ENCODE measurements around the gene CPTP. TPM values are rescaled to one million over a fixed set of nuclear protein-coding genes. Genes with fewer than 3 reads are reported as not detected.

The CPTP gene
- total RNA-seq, 3 donors from 2014 or later (not counting 1 experiment from before 2014, with no cell fraction given): 8.0 to 14.6 (median 12.3) TPM

- H3K4me3 ChIP-seq (ENCODE audit: low read length): no peak overlapping the region
- no peak for TF ChIP-seq CTCF (IDR thresholded peaks at IDR 0.05)
- H3K27ac ChIP-seq (ENCODE audit: low read length): no peak overlapping the region
- H3K9me3 Mint-ChIP-seq: no peaks in the 10 kb centered on the region
- ATAC-seq (no peak), DNase-seq (no peak)
- 78% methylated on average over 31 of the region's 35 CpGs for WGBS (ENCODE audit: insufficient coverage)
- H3K4me1 Mint-ChIP-seq: peaks cover 0 to 11% of the 10 kb centered on the region in 2 donors
- H3K27me3 ChIP-seq (ENCODE audit: control insufficient read depth, insufficient read depth, low read length): peaks cover 23% of the 10 kb centered on the region
- peaks cover 12 to 17% of the 10 kb centered on the region in 2 donors for H3K27me3 Mint-ChIP-seq (ENCODE audit: low read depth in 2 of 2)
- H3K4me3 Mint-ChIP-seq: no peak overlapping the region
- no peaks in the 10 kb centered on the region for H3K36me3 Mint-ChIP-seq
- intact Hi-C loops (cut with micrococcal nuclease): no loop called here
- H3K36me3 ChIP-seq (ENCODE audit: control insufficient read depth, insufficient read depth, low read length): no peaks in the 10 kb centered on the region
- no peak overlapping the region for H3K27ac Mint-ChIP-seq
- H3K9me3 ChIP-seq (ENCODE audit: control insufficient read depth, insufficient read depth, low read length): no peaks in the 10 kb centered on the region
- peaks cover 13% of the 10 kb centered on the region for H3K4me1 ChIP-seq (ENCODE audit: control insufficient read depth, insufficient read depth, low read length)
Measured at GRCh38 chr1:1361233-1361981, 36.8 kb downstream of the CPTP start.

GRCh38 chr1:1361982-1362423, 37.4 kb downstream of the CPTP start:
- H3K4me3 ChIP-seq (ENCODE audit: low read length): no peak overlapping the region
- no peak for TF ChIP-seq CTCF (IDR thresholded peaks at IDR 0.05)
- ATAC-seq (no peak), DNase-seq (no peak)
- WGBS (ENCODE audit: insufficient coverage): 29% methylated on average over 13 of the region's 13 CpGs
- Mint-ChIP-seq H3K36me3 (no peaks in the 10 kb centered on the region), H3K9me3 (no peaks in the 10 kb centered on the region), H3K4me3 (no peak overlapping the region), H3K27ac (no peak overlapping the region), H3K4me1 (peaks cover 0 to 11% of the 10 kb centered on the region in 2 donors), H3K27me3 (ENCODE audit: low read depth in 2 of 2) (peaks cover 12 to 17% of the 10 kb centered on the region in 2 donors)
- H3K27ac ChIP-seq (ENCODE audit: low read length): no peak overlapping the region
- intact Hi-C loops (cut with micrococcal nuclease): no loop called here
- H3K9me3 ChIP-seq (ENCODE audit: control insufficient read depth, insufficient read depth, low read length): no peaks in the 10 kb centered on the region
- H3K36me3 ChIP-seq (ENCODE audit: control insufficient read depth, insufficient read depth, low read length): no peaks in the 10 kb centered on the region
- peaks cover 13% of the 10 kb centered on the region for H3K4me1 ChIP-seq (ENCODE audit: control insufficient read depth, insufficient read depth, low read length)
- H3K27me3 ChIP-seq (ENCODE audit: control insufficient read depth, insufficient read depth, low read length): peaks cover 21% of the 10 kb centered on the region

- Histone ChIP-seq H3K4me3 (ENCODE audit: low read length) (no peak overlapping the region), H3K4me1 (ENCODE audit: control insufficient read depth, insufficient read depth, low read length) (no peaks in the 10 kb centered on the region), H3K9me3 (ENCODE audit: control insufficient read depth, insufficient read depth, low read length) (no peaks in the 10 kb centered on the region), H3K27ac (ENCODE audit: low read length) (no peak overlapping the region), H3K36me3 (ENCODE audit: control insufficient read depth, insufficient read depth, low read length) (no peaks in the 10 kb centered on the region), H3K27me3 (ENCODE audit: control insufficient read depth, insufficient read depth, low read length) (peaks cover 3% of the 10 kb centered on the region)
- H3K27ac Mint-ChIP-seq: no peak overlapping the region
- H3K4me3 Mint-ChIP-seq: no peak overlapping the region
- peaks cover 0 to 1% of the 10 kb centered on the region in 2 donors for H3K4me1 Mint-ChIP-seq
- TF ChIP-seq CTCF (IDR thresholded peaks at IDR 0.05): no peak
- no peak for DNase-seq
- H3K27me3 Mint-ChIP-seq (ENCODE audit: low read depth in 2 of 2): peaks cover 6 to 8% of the 10 kb centered on the region in 2 donors
- no peak for ATAC-seq
- 85% methylated on average over 14 of the region's 14 CpGs for WGBS (ENCODE audit: insufficient coverage)
- H3K9me3 Mint-ChIP-seq: no peaks in the 10 kb centered on the region
- intact Hi-C loops (cut with micrococcal nuclease): no loop called here
- no peaks in the 10 kb centered on the region for H3K36me3 Mint-ChIP-seq
Measured at GRCh38 chr1:1364266-1364665, 39.7 kb downstream of the CPTP start.
